HG02759 (cell line): Measurements from ENCODE around the gene CDC37.

Experiments used
- ATAC-seq: cut with Tn5 transposase; IDR thresholded peaks from one replicate; pipeline ENCODE4 v1.9.1; 2021; ENCODE audit warnings: mild to moderate bottlenecking, moderate library complexity; ENCODE audit not compliant: unreplicated experiment

The CDC37 gene

DNA sequence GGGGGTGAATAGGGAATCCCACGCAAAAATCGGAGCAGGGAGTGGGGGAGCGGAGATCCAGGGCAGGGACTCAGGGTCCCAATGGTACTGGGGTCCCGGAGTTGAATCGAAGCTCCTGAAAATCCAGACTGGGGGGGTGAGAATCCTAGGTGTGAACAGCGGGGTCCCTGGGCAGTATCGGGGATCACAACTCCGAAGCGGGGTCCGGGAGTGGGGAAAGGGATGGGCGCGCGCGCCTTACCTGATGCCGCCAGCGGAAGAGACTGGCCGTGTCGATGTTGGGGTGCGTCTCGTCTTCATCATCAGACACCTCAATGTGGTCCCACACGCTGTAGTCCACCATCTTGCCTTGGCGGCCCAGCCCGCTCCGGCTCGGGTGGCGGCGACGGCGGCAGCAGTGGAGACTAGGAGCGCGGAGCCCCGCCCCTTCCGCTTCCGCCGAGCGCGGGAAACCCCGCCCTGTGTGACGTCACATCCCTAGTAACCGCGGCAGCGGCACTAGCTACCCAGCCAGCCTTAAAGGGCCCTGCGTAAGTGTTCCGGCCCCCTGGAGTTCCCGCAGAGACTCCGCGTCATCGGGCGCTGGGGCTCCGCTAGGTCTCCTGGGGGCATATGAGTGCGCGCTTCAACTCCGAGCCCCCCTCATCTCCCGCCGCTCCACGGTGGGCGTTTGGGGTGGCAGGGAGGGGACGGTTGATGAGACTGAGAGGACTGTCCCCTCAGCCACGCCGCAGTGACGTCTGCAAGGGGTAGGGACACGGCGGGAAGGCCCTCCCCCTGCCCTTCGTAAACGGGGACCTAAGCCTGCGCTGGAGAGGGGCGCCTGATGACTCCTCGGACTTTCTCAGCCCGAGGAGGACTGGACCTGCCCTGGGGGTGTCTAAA is at the start of gene CDC37:
TSS of gene CDC37 (minus strand) at position 406 of the 885 bp plus-strand sequence. CDS start at position 343, 63 bp downstream.
- peak; percentile 81 for ATAC-seq

DNA sequence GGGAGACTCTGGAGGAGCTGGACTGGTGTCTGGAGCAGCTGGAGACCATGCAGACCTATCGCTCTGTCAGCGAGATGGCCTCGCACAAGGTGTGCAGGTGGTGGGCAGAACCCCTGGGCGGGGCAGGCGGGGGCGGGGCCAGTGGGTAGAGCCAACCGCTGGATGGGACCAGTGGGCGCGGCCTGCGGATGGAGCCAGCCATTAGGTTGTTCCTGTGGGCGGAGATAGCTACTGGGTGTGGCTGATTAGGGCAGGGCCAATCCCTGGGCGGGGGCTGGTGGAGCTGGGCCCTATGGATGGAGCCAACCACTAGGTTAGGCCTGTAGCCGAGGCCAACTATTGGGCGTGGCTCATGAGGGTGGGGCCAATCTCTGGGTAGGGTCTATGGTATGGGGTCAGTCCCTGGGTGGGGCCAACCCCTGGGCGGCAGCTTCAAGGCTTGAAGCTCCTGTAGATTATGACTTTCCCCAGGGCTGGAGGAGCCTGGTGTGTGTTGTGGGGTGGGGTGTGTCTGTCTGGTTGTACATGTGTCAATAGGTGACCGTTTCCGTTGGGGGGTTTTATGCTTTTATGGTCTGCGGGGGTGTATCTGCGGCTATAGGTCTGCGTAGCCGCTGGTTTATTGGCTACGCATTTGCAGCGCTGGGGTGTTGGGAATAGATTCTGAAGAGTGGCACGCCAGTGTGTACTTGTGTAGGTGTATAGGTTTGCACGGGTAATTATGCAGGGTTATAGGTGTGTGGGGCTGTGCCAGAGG is 47.7 kb upstream of the CDC37 start:
- ATAC-seq = no peak

DNA sequence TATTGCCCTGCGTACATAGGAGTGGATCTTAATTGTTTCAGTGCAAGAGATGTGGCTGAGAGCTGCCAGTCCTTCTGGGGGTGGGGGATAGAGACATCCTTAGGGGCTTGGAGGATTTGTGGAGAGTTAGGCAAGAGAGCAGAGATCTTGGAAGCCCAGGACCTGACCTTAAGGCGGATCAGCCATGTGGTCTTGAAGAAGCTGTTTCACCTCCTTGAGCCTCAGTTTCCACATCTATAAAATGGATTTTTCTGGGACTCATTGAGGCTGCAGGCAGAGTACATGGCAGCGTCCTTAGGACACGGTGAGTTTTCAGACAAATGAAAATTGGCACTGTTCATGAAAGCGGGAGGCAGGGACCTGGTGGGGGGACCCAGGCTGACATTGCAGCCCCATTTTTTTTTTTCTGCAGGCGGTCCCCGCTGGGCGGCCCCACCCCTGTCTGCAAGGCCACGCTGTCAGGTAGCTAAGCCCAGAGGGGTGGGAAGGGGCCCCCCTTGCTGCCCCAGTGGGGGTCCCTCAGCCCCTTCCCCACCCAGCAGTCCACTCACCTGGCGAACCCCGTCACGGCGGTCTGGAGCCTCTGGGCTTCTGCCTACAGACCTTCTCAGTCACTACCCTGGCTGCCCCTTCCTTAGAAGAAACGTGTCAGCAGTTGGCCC is 47.0 kb upstream of the CDC37 start:
- no peak for ATAC-seq

DNA sequence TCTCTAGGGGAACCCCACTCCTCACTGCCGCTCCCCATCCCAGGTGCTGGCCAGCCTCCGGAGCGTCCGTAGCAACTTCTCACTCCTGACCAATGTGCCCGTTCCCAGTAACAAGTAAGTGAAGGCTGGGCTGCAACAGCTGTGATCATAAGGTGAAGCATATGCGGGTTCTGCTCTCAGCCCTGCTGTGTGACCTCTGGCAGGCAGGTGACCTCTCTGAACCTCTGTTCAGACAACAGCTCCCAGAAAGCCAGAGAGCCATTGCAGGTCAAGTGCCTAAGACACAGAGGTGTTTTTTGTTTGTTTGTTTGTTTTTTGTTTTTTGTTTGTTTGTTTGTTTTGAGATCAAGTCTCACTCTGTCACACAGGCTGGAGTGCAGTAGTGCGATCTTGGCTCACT is 45.7 kb upstream of the CDC37 start:
- ATAC-seq = no peak

DNA sequence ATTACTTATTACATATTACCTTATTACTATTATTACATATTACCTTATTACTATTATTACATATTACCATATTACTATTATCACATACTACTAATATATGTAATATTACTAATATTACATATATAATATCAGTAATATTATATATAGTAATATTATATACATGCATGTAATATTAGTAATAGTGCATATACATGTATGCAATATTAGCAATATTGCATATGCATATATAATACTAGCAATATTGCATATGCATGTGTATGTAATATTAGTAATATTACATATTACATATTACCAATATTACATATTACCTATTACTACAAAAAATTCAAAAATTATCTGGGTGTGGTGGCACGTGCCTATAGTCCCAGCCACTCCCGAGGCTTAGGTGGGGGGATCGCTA is 39.4 kb upstream of the CDC37 start:
- no peak for ATAC-seq

DNA sequence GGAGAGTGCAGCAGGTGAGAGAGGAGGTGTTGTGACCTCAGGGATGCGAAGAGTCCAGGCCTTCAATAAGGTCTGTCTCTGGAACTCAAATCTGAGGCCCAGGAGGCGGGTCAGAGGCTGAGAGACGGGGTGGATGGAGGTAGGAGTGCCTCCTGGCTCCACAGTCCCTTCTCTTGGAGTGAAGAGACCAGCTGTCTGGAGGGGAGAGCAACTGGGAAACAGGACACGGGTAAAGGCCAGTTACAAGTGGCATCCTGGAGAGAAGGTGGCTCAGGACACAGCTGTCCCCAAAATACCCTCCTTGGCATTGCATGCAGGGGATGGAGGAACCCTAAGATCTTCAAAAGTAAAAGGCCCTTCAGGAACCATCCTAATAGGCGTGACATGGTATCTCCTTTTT is 36.2 kb upstream of the CDC37 start:
- no peak for ATAC-seq

DNA sequence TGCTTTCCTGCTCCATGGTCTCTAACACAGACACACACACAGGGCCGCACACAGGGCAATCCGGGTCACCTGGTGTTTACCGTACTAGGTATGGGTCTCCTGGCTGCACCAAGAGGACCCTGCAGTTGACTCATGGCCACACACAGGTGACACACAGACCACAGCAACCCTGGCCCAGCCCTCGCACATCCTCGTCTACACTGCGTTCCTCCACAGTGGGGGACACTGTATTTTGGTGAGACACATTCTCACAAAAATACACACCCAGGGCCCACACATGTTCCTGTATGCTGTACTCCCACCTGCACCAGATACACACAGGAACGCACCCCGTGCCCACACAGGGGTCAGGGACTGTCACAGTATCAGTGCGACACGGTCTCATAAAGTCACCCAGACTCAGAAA is 29.8 kb upstream of the CDC37 start:
- ATAC-seq = no peak

DNA sequence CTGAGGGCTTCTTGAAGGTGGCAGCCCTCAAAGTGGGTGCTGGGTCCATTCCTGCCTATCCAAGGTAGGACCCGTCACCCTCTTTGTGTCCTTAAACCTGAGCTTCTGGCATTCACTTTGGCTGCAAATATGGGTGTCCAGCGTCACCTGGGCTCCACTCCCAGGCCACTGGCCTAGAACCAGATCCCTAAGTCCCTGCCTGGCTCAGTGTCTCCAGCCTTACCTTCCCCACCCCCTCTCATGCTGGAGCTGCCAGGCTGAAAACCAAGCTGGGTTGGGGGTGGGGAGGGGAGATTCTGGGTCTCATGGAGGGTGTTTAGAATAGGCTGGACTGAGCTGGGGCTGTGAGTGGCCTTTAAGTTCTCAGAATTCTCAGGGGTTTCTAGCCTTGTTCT is 29.4 kb upstream of the CDC37 start:
- ATAC-seq = no peak

DNA sequence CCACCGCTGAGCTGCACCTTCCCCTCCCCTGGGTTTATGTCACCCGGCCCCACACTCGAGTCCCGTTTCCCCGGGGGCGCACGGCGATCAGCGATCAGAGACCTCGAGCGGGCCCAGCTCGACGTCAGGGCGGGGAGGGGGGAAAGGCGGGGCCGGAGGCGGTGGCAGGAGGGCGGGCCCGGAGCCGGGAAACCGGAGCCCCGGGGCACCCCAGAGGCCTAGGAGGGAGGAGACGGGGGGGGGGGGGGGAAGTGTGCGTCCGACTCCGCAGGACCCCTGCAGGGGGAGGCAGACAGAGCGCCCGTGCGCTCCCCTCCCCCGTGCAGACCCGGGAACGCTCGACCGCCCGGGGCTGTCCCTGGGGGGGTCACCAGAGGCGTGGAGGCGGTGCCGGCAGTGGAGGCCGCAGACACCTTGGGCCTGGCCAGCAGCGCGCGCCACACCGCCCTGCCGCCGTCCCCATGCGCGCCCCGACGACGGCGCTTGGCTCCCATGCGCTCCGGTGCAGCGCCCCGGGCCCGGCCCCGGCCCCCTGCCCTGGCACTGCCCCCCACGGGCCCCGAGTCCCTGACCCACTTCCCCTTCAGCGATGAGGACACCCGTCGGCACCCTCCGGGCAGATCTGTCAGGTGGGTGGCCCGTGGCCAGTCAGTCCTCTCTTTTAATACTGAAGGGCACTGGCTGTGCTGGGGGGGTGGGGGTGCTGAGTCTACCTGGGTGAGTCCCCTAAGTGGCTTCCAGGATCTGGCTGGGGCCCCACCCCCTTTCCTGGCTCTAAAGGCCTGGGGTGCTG is 28.8 kb upstream of the CDC37 start:
- ATAC-seq = no peak

DNA sequence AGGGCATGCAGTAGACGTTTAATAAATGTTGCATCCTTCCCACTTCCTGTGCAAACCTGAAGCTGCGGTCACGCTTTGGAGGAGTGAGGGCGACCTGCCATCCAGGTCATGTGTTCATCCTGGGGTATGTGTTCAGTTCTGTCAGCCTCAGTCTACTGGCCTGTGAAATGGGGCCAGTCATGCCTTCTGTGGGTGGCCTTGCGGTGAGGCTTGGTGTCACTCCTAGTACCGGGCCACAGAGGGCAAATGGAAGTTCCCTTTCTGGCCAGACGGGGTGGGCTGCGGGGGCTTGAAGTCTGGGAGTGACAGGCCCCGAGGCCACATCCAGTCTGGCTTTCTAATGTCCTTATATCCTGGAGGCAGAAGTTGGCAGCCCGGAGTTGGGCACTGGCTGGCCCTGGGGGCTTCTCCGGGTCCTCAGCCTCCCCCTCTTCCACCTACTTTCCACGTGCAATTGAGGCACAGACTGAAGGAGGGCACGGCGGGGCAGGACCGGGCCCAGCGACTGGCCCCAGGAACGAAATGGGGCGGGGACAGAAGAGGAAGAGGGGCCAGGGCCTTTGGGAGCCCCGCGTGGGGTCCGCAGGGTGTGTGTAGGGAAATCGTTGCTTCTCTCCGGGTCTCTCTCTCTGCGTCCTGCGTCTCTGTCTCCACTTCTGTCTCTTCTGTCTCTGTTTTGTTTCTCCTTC is 28.1 kb upstream of the CDC37 start:
- ATAC-seq = no peak

DNA sequence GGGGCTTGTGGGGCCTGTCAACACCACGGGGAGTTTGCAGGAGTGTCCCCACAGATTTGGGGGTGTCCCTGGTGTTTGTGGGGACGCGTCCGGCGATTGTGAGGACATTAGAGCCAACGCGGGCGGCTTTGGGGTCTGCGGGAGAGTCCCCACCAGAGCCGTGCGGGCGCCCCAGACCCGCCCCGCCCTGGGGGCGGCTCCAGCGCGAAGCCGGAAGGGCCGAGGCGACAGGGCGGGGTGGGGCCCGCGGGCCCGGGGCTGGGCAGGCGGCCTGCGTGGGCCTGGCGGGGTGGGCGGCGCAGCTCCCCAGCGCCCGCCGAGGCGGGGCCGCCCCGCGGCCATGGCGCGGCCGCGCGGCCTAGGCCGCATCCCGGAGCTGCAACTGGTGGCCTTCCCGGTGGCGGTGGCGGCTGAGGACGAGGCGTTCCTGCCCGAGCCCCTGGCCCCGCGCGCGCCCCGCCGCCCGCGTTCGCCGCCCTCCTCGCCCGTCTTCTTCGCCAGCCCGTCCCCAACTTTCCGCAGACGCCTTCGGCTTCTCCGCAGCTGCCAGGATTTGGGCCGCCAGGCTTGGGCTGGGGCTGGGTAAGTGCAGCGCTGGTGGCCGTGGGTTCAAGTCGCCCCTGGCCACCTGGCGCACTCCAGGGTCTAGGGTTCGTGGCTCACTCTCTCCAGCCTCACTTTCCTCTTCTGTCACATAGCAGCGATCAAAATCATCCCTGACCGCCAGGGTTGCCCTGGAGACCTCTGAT is 27.3 kb upstream of the CDC37 start:
- ATAC-seq = no peak

DNA sequence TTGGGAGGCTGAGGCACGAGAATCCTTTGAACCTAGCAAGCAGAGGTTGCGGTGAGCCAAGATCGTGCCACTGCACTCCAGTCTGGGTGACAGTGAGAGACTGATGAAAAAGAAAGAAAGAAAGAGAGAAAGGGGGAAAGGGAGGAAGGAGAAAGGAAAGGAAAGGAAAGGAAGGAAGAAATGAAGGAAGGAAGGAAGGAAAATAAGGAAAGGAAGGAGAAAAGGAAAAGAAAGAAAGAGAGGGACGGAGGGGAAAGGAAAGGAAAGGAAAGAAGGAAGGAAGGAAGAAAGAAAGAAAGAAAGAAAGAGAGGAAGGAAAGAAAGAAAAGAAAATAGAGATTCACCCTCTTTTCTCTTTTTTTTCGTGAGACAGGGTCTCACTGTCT is 25.6 kb upstream of the CDC37 start:
- ATAC-seq = no peak

DNA sequence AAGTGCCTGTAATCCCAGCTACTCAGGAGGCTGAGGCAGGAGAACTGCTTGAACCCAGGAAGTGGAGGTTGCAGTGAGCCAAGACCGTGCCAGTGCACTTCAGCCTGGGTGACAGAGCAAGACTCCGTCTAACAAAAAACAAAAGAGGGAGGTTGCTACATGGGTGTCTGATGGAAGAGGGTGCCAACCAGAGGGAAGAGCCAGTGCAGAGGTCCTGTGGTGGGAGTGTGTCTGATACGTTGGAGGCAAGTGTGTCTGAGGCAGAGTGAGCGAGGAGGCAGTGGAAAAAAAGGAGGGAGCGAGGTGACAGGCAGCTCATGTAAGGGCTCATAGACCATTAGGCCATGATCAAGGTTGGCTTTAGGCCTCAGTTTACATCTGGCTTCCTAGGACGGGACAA is 23.8 kb upstream of the CDC37 start:
- no peak for ATAC-seq

DNA sequence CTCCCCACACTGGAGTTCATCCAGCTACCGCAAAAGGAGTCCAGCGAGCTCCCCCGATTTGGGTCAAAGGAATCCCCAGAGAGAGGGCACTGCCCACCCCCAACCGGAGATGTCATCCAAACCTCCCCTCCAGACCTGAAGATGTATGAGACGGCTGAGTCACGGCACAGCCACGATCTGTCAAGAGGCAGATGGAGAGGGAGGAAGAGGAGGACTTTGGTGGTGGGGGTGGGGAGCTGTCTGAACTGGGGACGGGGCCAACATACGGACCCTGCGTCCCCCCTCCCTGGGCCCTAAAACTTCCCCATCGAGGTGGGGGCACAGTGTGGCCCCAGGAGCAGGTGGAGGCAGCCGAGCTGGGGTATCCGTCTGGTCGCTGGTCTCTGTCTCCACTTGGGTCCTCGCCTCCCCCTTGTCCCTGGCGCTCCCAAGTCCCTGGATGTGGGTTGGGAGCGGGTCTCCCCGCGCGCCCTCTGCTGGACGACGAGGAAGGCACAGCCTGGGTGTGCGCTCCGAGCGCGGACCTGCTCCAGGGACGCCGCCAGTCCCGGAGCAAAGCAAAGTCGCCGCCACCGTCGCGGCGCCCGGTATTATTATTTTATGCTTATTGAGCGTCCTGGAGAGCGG is 20.8 kb upstream of the CDC37 start:
- ATAC-seq = peak; percentile 43

DNA sequence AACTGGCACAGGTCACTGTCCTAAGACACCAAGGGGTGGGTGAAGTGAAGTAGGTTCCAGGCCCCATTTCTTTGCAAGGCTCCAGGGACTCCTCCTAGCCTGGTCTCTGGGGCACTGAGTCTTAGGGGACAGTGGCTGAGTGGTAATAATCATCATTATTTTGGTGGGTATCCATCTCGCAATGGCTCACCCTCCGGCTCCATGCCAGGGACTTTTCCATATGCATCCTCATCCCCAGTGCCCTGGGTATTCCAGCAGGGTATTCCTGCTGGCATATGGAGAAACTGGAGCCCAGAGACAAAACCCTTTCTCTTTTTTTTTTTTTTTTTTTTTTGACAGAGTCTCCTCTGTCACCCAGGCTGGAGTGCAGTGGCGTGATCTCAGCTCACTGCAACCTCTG is 19.5 kb upstream of the CDC37 start:
- no peak for ATAC-seq

DNA sequence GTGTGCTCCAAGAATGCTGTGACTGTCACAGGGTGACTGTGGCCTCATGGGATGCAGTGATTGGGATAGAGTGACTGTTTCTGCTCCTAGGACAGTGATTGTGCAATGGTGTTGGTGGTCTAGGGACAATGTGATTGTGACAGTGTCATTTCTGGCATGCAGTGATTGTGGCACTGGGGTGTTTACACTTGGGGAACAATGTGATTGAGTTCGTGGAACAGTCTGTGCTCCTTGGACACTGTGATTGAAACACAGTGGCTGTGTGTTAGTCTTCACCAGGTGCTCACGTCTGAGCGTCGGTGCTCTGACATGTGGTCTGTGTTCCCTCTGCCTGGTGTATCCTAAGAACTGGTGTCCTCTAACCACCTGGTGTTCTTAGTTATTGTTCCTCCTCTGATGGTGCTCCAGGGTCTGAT is 18.7 kb upstream of the CDC37 start:
- no peak for ATAC-seq

DNA sequence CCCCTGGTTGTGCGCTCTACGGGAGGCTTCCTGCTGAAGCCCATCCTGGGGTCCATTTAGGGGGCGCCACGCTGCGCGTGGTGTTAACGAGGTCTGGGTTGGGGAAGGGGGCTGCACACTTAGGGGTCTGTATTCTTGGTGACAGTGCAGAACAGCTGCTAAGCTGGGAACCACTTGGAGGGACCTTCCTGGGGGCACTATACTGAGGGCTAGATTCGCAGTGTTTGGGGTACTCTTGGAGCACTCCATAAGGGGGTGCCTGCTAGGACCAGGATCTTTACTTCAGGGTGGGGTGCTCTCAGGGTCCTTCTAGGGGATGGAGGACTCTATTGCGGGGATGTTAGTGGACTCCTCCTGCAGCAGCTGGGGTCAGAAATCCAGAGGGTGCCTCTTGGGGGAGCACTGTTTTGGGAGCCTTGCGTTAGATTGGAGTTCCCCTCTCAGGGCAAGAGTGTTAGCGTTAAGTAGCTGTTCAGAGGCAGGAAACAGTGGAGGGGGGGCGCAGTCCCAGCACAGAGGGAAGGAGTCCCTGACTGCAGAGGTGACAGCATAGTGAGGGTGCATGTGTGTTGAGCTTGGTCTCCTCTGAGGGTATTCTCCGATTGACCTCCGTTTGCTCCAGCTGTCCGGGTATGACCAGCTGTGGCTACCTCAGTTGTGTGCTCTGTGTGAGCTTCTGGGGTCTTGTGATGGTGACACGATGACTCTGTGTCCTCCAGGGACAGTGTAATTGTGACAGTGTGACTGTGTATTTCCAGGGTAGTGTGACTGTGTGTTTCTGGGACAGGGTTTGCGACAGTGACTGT is 18.1 kb upstream of the CDC37 start:
- no peak for ATAC-seq
